ENCODE measurements around the gene MTUS2. TPM values are rescaled to one million over a fixed set of nuclear protein-coding genes. Genes with fewer than 3 reads are reported as not detected.

The MTUS2 gene
- total and polyA plus RNA-seq, 2 of the 8 experiments (the other 6 are each of a cell fraction or from before 2014, with no cell fraction given), result 0.18 to 0.80 TPM

DNA sequence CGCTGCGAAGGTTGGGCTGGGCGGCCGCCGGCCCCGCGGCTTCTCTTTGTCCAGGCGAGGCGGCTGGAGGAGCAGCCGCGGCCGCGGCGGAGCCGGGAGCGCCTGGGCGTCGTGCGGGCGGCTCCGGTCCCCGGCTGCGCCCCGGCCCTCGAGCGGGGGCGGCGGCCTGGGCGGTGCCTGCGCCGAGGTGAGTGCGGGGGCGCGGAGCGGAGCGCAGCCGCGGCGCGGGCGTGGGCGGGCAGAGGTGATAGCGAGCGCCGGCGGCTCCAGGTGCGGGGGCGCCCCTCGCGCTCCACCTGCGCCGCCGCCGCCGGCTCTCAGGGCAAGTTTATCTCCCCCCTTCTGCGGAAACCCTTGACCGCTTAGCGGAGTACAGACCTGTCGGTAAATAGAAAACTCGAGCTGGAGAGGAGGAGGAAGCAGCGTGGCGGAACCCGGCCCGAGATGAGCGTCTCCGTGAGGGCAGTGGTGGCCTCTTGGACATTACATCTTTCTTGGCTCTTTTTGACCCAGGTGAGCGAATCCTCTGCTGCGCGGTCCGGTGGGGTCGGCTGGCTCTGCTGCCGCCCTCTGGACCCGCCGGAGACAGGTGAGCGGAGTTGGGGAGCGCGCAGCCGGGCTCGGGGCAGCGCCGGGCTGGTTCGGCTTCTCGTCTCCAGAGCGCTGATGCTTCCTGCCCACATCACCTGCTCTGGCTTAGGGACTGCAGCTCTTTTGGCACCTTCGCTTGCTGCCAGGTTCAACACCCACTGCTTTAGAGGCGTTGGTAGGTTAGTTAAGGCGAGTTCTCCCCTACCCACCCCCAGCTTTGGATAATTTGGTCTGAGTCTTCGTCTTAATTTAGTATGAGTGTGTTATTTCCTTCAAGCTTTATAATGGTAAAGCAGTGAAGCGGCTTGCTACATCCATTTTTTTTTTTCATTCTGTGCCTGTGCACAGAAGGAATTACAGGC, at the start of gene MTUS2 (continued):
- TF ChIP-seq, protein P1, sequence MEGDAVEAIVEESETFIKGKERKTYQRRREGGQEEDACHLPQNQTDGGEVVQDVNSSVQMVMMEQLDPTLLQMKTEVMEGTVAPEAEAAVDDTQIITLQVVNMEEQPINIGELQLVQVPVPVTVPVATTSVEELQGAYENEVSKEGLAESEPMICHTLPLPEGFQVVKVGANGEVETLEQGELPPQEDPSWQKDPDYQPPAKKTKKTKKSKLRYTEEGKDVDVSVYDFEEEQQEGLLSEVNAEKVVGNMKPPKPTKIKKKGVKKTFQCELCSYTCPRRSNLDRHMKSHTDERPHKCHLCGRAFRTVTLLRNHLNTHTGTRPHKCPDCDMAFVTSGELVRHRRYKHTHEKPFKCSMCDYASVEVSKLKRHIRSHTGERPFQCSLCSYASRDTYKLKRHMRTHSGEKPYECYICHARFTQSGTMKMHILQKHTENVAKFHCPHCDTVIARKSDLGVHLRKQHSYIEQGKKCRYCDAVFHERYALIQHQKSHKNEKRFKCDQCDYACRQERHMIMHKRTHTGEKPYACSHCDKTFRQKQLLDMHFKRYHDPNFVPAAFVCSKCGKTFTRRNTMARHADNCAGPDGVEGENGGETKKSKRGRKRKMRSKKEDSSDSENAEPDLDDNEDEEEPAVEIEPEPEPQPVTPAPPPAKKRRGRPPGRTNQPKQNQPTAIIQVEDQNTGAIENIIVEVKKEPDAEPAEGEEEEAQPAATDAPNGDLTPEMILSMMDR (IDR thresholded peaks at IDR 0.05; ENCODE audit: control extremely low read depth in 1 of 3, insufficient read depth in 1 of 3, low read depth in 1 of 3, low read length in 3 of 3), result peak in 2 of 3 experiments; percentile 7 to 8; a peak in 2 of 4 replicates
- TF ChIP-seq MAX (IDR thresholded peaks at IDR 0.05) (no peak), RXRA (IDR thresholded peaks at IDR 0.05; ENCODE audit: insufficient read depth, low read depth, low read length) (no peak), YY1 (IDR thresholded peaks at IDR 0.05; ENCODE audit: low read depth, low read length) (0 out of 2 replicates have a peak, but pooled peaks have one; percentile 6), CHD7 (IDR thresholded peaks at IDR 0.05; ENCODE audit: insufficient replicate concordance, low read length) (no peak)
